ENCODE data around the gene CDK19. TPM values are rescaled to one million over a fixed set of nuclear protein-coding genes. Genes with fewer than 3 reads are reported as not detected.
A peak's percentile ranks its signal among the peaks of the same experiment; 100 is the strongest.

The CDK19 gene
- total RNA-seq, 4 donors from 2014 or later, result 12.9 to 23.2 (median 13.2) TPM

- Histone ChIP-seq H3K27me3 (no peaks in the 10 kb centered on the region), H3K4me3 (no peak overlapping the region), H3K36me3 (no peaks in the 10 kb centered on the region), H3K4me1 (peaks cover 0 to 13% (median 2%) of the 10 kb centered on the region in 3 donors), H3K27ac (no peak overlapping the region), H3K9me3 (no peaks in the 10 kb centered on the region)
- WGBS, 2 donors (ENCODE audit: low coverage in 1 of 2), result 0 to 8% methylated on average over 1 of the region's 1 CpG
- ATAC-seq, result peak; percentile 83
- no peak for TF ChIP-seq POLR2A (IDR thresholded peaks at IDR 0.05)
- TF ChIP-seq CTCF (IDR thresholded peaks at IDR 0.05), result peak; percentile 46 to 77 (median 74)
- TF ChIP-seq EP300 (IDR thresholded peaks at IDR 0.05), result no peak
- no peak for TF ChIP-seq POLR2AphosphoS5 (IDR thresholded peaks at IDR 0.05)
These were observed 132.8 kb downstream of the CDK19 start for GRCh38 chr6:110682460-110682853.

GRCh38 chr6:110681543-110682459 lies 133.5 kb downstream of the CDK19 start:
- Histone ChIP-seq H3K4me1 (peaks cover 0 to 10% (median 2%) of the 10 kb centered on the region in 3 donors), H3K9me3 (no peaks in the 10 kb centered on the region), H3K27me3 (no peaks in the 10 kb centered on the region), H3K27ac (no peak overlapping the region), H3K4me3 (no peak overlapping the region), H3K36me3 (no peaks in the 10 kb centered on the region)
- 36% methylated on average over 4 of the region's 4 CpGs for WGBS, 2 donors (ENCODE audit: low coverage in 1 of 2)
- no peak for ATAC-seq
- TF ChIP-seq CTCF (IDR thresholded peaks at IDR 0.05) (no peak), EP300 (IDR thresholded peaks at IDR 0.05) (no peak), POLR2A (IDR thresholded peaks at IDR 0.05) (no peak), POLR2AphosphoS5 (IDR thresholded peaks at IDR 0.05) (no peak)

DNA sequence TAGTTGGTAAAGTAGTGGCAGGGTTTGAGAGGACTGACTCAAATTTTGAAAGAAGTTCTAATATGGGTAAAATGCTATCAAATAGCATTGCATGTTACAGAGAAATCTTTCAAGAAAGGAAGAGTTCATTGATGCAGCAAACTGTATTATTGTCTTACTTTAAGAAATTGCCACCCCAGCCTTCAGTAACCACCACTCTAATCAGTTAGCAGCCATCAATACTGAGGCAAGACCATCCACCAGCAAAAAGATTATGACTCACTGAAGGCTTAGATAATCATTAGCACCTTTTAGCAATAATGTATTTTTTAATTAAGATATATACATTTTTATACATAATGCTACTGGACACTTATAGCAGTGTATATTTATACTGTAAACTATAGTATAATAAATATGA lies 138.9 kb downstream of the CDK19 start:
- Histone ChIP-seq H3K27ac (no peak overlapping the region), H3K9me3 (no peaks in the 10 kb centered on the region), H3K4me1 (no peaks in the 10 kb centered on the region), H3K27me3 (no peaks in the 10 kb centered on the region), H3K36me3 (no peaks in the 10 kb centered on the region), H3K4me3 (no peak overlapping the region)
- ATAC-seq, result no peak
- TF ChIP-seq POLR2A (IDR thresholded peaks at IDR 0.05), result no peak
- no peak for TF ChIP-seq EP300 (IDR thresholded peaks at IDR 0.05)
- no peak for TF ChIP-seq POLR2AphosphoS5 (IDR thresholded peaks at IDR 0.05)
- TF ChIP-seq CTCF (IDR thresholded peaks at IDR 0.05), result no peak

GRCh38 chr6:110674096-110674495 lies 141.2 kb downstream of the CDK19 start:
- H3K27me3 ChIP-seq, result no peaks in the 10 kb centered on the region
- no peaks in the 10 kb centered on the region for H3K36me3 ChIP-seq
- H3K4me1 ChIP-seq, result no peaks in the 10 kb centered on the region
- no peak for ATAC-seq
- 73% methylated on average over 1 of the region's 1 CpG; no CpG with 5 or more reads in 1 of the 2 donors for WGBS, 2 donors (ENCODE audit: low coverage in 1 of 2)
- no peak overlapping the region for H3K4me3 ChIP-seq
- no peak overlapping the region for H3K27ac ChIP-seq
- no peaks in the 10 kb centered on the region for H3K9me3 ChIP-seq
- TF ChIP-seq POLR2A (IDR thresholded peaks at IDR 0.05) (no peak), EP300 (IDR thresholded peaks at IDR 0.05) (no peak), CTCF (IDR thresholded peaks at IDR 0.05) (no peak), POLR2AphosphoS5 (IDR thresholded peaks at IDR 0.05) (no peak)

- H3K4me3 ChIP-seq, result no peak overlapping the region
- no peaks in the 10 kb centered on the region for H3K36me3 ChIP-seq
- 96 to 100% methylated on average over 1 to 2 of the region's 2 CpGs for WGBS, 2 donors (ENCODE audit: low coverage in 1 of 2)
- TF ChIP-seq EP300 (IDR thresholded peaks at IDR 0.05), result no peak
- TF ChIP-seq POLR2AphosphoS5 (IDR thresholded peaks at IDR 0.05), result no peak
- H3K9me3 ChIP-seq, result no peaks in the 10 kb centered on the region
- ATAC-seq, result no peak
- no peaks in the 10 kb centered on the region for H3K27me3 ChIP-seq
- H3K4me1 ChIP-seq, result no peaks in the 10 kb centered on the region
- no peak overlapping the region for H3K27ac ChIP-seq
These were observed 143.1 kb downstream of the CDK19 start for GRCh38 chr6:110672122-110672521.
